ENCODE data around the gene IFT81.

Gene IFT81

DNA sequence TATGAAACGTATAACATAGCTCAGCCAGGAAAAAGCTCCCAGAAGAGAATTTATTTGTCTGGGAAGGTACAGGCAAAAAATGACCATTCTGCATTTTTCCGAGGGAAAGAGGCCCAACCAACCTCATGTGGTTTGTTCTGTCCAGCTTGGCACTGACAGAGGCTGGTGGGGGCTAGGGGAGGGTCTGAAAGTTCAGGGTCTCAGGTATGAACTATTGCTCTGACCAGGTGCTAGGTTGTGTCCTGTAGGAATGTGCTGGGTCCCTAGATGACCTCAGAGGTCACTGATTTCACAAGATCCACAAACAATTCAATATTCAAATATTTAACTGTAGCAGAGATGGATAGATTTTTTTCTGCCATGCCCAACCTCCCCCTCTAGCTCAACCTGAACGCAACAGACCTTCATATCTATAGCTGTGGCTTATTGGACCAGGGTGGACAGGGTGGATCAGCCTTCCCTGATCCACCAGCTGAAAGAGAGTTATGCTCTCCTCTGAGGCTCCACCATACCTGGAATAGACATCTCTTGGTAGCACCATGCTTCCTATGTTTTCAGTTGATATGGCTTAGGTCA, 32.9 kb upstream of the IFT81 start:
- FAIRE-seq (no peak), DNase-seq (ENCODE audit: insufficient read length) (no peak)
- TF ChIP-seq POLR2AphosphoS5 (IDR thresholded peaks at IDR 0.05; ENCODE audit: low read depth, low read length) (no peak), TAF1 (IDR thresholded peaks at IDR 0.05; ENCODE audit: borderline replicate concordance, low read depth, low read length) (no peak), POLR2A (IDR thresholded peaks at IDR 0.05; ENCODE audit: low read depth, low read length) (no peak)

DNA sequence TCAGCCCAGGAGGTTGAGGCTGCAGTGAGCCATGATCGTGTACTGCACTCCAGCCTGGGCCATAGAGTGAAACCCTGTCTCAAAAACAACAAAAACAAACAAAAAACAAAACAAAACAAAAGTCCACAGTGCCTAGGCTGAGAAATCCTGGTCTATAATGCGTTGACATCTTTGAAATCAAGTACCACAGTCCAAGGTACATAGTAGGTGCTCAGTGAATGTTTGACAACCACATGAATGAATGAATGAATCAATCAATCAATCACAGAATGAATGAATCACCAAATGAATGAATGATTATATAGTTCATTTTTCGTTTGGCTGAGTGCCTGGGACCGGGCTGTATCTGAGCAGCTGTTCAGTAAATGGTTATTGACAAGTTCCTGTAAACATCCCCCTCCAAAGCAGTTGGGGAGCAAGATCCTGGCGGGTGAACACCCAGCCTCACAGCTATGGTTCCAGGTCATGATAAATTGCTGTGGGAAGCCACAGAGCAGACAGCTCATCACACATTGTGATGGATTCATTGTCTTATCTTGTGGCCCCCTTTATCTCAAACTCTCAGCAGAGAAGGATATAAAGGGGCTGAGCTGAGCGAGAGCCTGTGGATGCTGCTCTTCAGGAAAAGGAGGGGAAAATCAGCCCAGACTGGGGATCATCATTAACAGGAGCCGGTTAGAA, 30.4 kb upstream of the IFT81 start:
- TF ChIP-seq TAF1 (IDR thresholded peaks at IDR 0.05; ENCODE audit: borderline replicate concordance, low read depth, low read length) (no peak), POLR2A (IDR thresholded peaks at IDR 0.05; ENCODE audit: low read depth, low read length) (no peak), POLR2AphosphoS5 (IDR thresholded peaks at IDR 0.05; ENCODE audit: low read depth, low read length) (no peak)
- DNase-seq (ENCODE audit: insufficient read length), result no peak
- no peak for FAIRE-seq

DNA sequence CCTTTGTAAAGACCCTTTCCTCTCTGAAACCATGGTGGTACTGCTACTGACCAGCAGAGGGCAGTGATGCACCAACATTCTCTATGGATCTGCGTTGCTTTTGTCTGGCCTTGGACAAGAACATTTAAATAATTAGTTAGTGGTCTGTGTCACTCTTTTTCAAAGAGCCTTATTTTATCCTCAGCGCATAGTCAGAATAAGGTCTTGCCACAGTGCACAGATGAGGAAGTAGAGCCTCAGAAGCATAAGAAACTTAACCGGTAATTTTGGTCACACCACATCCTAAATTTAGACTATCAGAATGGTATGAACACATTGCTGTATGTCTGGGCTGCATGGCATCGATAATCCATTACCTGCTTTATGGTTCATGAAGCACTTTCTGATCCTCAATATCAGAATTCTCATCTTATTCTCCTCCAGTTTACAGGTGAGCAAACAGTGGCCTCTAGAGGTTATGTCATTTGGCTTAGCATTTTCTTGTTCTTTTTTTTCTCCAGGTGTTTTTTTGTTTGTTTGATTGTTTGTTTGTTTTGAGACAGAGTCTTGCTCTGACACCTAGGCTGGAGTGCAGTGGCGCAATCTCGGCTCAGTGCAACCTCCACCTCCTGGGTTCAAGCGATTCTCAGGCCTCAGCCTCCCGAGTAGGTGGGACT, 23.7 kb upstream of the IFT81 start:
- FAIRE-seq, result peak; percentile 44
- TF ChIP-seq TAF1 (IDR thresholded peaks at IDR 0.05; ENCODE audit: borderline replicate concordance, low read depth, low read length) (no peak), POLR2AphosphoS5 (IDR thresholded peaks at IDR 0.05; ENCODE audit: low read depth, low read length) (no peak), POLR2A (IDR thresholded peaks at IDR 0.05; ENCODE audit: low read depth, low read length) (no peak)
- DNase-seq (ENCODE audit: insufficient read length), result peak; percentile 46

DNA sequence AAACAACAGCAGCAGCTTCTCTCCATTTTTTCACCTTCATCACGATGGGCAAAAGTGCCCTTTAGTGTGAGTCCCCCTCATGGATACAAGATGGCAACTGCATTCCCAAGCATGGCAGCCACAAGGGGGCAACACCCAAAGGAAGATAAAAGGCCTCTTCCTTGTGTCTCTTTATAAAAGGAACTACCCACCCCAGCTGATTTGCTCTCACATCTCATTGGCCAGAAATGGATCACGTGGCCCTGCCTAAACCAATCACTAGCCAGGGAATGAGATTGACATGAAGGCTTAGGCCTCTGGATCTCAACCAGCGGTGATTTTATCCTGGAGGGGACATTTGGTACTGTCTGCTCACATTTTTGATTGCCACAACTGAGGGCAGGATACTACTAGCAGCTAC, 21.9 kb upstream of the IFT81 start:
- peak; percentile 16 for DNase-seq (ENCODE audit: insufficient read length)
- FAIRE-seq, result no peak
- no peak for TF ChIP-seq POLR2AphosphoS5 (IDR thresholded peaks at IDR 0.05; ENCODE audit: low read depth, low read length)

DNA sequence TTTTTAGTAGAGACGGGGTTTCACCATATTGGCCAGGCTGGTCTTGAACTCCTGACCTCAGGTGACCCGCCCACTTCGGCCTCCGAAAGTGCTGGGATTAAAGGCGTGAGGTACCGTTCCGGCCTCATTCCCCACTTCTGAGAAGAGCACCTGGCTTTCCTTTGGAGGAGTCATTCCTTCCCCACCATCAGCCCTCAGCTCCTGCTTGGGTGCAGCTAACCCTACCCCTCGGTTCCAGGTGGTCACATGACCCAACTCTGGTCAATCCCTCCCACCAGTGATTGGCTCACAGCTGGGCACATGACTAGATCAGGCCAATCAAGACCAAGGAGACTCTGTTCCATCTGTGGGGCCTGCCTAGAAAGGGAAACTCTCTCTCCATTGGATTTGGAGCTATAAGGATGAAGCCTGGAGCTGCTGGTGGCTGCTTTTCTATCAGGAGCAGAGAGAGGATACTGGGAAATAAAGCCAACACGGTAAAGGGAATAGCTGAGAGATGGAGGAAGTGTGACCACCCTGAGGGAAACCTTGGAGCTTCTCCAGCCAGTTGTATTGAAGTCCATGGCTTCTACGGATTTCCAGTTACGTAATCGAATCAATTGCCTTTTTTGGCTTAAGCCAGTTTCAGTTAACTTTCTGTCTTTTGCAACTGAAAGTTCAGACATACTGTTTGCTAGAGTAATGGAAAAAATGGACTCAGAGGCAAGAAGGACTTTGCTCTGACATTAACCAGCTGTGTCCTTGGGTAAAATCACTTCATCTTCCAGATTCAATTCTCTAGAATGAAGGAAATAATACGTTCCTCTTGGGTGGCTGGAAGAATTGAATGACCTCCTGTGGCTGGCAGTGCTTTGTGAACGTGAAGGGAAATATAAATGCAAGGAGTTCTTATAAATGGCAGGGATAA, 19.7 kb upstream of the IFT81 start:
- TF ChIP-seq POLR2AphosphoS5 (IDR thresholded peaks at IDR 0.05; ENCODE audit: low read depth, low read length) (no peak), TAF1 (IDR thresholded peaks at IDR 0.05; ENCODE audit: borderline replicate concordance, low read depth, low read length) (no peak), POLR2A (IDR thresholded peaks at IDR 0.05; ENCODE audit: low read depth, low read length) (no peak)
- DNase-seq (ENCODE audit: insufficient read length), result no peak
- FAIRE-seq, result no peak

DNA sequence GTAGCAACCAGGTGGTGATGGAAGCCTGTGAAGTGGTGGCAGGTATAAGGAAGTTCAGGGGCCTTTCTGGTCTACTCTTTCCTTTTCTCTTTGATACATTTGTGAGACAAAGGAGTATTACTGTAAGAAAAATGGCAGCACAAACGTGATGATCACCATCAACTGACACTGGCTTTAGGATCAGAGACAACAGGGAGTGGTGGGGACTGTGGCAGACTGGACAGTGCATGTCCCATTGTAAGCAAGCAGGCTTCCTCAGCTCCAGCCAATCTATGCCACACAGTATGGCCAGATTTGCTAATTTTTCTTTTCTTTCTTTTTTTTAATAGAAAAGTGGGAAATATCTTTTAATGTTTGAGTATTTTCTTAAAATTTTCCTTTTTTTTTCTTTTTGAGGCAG, 19.0 kb upstream of the IFT81 start:
- DNase-seq (ENCODE audit: insufficient read length) (no peak), FAIRE-seq (no peak)
- no peak for TF ChIP-seq POLR2AphosphoS5 (IDR thresholded peaks at IDR 0.05; ENCODE audit: low read depth, low read length)
- TF ChIP-seq POLR2A (IDR thresholded peaks at IDR 0.05; ENCODE audit: low read depth, low read length), result no peak
- TF ChIP-seq TAF1 (IDR thresholded peaks at IDR 0.05; ENCODE audit: borderline replicate concordance, low read depth, low read length), result no peak

DNA sequence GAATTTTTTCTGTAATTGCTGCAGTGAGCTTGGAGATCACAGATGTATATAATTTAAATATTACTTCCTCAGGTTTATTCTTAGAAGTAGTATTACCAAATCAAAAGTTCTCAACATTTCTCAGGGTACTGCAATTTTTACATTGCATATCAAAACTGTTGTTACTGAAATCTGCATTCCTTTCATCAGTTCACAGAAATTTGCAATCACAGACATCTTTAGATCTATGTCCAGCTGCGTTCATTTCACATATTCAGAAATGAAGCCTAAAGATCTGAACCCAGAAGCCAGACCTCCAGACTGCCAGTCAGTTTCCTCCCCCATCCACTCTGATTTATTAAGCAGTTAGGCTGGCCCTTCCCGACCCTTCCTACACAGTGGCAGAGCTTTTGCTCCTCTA, 18.2 kb upstream of the IFT81 start:
- no peak for FAIRE-seq
- DNase-seq (ENCODE audit: insufficient read length), result no peak
- TF ChIP-seq POLR2AphosphoS5 (IDR thresholded peaks at IDR 0.05; ENCODE audit: low read depth, low read length) (no peak), TAF1 (IDR thresholded peaks at IDR 0.05; ENCODE audit: borderline replicate concordance, low read depth, low read length) (no peak), POLR2A (IDR thresholded peaks at IDR 0.05; ENCODE audit: low read depth, low read length) (no peak)

DNA sequence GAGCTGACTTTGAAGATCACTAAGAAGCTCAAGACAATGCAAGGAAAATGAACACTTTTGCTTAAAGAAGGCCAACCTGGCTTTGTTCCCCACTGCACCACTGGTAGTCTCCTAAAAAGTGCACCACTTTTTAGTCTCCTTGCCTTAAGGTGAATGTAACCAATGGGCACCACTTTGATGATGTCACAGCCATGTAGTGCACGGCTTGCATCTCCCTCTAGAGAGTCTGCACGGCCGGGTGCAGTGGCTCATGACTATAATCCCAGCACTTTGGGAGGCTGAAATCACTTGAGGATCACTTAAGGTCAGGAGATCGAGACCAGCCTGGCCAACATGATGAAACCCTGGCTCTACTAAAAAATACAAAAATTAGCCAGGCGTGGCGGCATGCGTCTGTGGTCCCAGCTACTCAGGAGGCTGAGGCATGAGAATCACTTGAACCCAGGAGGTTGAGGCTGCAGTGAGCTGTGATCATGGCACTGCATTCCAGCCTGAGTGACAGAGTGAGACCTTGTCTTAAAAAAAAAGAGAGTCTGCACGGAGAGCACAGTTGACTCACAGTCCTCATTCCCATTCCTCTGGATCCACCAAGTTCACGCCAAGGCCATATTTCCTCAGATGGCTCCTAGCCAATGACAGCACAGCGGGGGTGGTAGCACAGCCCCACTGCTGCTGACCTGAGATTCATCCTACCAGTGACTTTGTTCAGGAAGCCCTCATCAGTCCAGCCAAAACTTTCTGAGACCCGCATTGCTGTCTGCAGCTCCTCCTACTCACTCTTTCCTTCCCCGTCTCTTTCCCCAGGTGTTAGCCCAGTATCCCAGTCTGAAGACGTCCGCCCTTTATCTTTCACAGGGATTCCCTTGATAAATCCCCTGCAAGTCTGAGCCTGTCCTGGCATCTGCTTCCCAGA, 16.5 kb upstream of the IFT81 start:
- TF ChIP-seq TAF1 (IDR thresholded peaks at IDR 0.05; ENCODE audit: borderline replicate concordance, low read depth, low read length) (no peak), POLR2AphosphoS5 (IDR thresholded peaks at IDR 0.05; ENCODE audit: low read depth, low read length) (no peak), POLR2A (IDR thresholded peaks at IDR 0.05; ENCODE audit: low read depth, low read length) (no peak)
- no peak for FAIRE-seq
- DNase-seq (ENCODE audit: insufficient read length), result no peak

DNA sequence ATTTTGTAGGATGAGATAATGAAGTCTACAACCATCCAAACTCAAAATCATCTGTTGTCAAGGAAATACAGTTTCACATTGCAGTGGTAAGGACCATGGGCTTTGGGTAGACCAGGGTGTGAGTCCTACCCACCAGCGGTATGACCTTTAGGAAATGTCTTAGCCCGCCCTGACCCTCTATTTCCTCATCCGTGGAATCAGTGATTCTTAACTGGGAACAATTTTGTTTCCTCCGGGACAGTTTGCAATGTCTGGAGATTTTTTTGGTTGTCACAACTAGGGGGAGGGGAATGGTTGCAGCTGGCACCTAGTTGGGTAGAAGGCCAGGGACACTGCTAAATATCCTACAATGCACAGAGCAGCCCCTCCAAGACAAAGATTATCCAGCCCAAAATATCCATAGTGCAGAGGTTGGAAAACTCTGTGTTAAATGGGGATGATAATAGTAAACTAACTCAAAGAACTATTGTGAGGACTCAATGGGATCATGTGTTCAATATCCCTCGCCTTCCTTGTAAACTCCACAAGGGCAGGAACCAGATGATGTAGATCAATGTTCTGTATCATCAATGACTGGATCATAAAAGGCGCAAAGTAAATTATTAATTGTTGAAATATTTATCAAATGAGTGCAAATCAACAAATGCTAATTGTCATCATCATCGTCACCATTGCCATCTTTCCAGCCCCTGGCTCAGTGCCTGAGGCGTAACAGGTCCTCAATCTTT, 15.7 kb upstream of the IFT81 start:
- no peak for FAIRE-seq
- TF ChIP-seq POLR2A (IDR thresholded peaks at IDR 0.05; ENCODE audit: low read depth, low read length), result no peak
- DNase-seq (ENCODE audit: insufficient read length), result no peak

All from GM12892 (cell line).